Measurements from ENCODE around the gene BTRC. TPM values are rescaled to one million over a fixed set of nuclear protein-coding genes. Genes with fewer than 3 reads are reported as not detected.

Gene BTRC
- total RNA-seq, 1 experiment from 2014 or later, result 22.4 TPM

GRCh38 chr10:101485207-101485606, 131.2 kb downstream of the BTRC start:
- TF ChIP-seq, protein P1, sequence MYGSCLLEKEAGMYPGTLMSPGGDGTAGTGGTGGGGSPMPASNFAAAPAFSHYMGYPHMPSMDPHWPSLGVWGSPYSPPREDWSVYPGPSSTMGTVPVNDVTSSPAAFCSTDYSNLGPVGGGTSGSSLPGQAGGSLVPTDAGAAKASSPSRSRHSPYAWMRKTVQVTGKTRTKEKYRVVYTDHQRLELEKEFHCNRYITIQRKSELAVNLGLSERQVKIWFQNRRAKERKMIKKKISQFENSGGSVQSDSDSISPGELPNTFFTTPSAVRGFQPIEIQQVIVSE (CRISPR knock-in tag; IDR thresholded peaks at IDR 0.05; ENCODE audit: borderline replicate concordance), result no peak
- TF ChIP-seq NR3C1 (CRISPR knock-in tag; conservative IDR thresholded peaks at IDR 0.05; ENCODE audit: low read depth) (no peak), IRF1 (CRISPR knock-in tag; IDR thresholded peaks at IDR 0.05) (no peak), ZNF396 (CRISPR knock-in tag; IDR thresholded peaks at IDR 0.05; ENCODE audit: borderline replicate concordance) (no peak), TEAD1 (CRISPR knock-in tag; IDR thresholded peaks at IDR 0.05) (no peak), NFYB (CRISPR knock-in tag; conservative IDR thresholded peaks at IDR 0.05; ENCODE audit: low read depth) (no peak), HMGA2 (CRISPR knock-in tag; IDR thresholded peaks at IDR 0.05) (no peak), NFE2L1 (CRISPR knock-in tag; IDR thresholded peaks at IDR 0.05) (no peak), PRRX2 (CRISPR knock-in tag; IDR thresholded peaks at IDR 0.05) (no peak), ZNF423 (CRISPR knock-in tag; IDR thresholded peaks at IDR 0.05) (no peak), SMAD3 (CRISPR knock-in tag; IDR thresholded peaks at IDR 0.05; ENCODE audit: borderline replicate concordance) (no peak), JUN (CRISPR knock-in tag; IDR thresholded peaks at IDR 0.05) (no peak)
- TF ChIP-seq, protein P2, sequence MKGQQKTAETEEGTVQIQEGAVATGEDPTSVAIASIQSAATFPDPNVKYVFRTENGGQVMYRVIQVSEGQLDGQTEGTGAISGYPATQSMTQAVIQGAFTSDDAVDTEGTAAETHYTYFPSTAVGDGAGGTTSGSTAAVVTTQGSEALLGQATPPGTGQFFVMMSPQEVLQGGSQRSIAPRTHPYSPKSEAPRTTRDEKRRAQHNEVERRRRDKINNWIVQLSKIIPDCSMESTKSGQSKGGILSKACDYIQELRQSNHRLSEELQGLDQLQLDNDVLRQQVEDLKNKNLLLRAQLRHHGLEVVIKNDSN (CRISPR knock-in tag; IDR thresholded peaks at IDR 0.05), result no peak
- ChIA-PET CTCF (interaction anchor here (0.8 to 6.5 kb wide), 6 partner anchors 10 to 272 kb away, joined by 3 to 47 read pairs (median 4); no protein-coding TSS in a partner anchor), POLR2A (no interaction called here)
- H3K27me3 Mint-ChIP-seq (ENCODE audit: low read depth), result no peaks in the 10 kb centered on the region
- peak overlapping the region; percentile 92; the same call in 1 of the 2 replicates for H3K27ac Mint-ChIP-seq
- peaks cover 54% of the 10 kb centered on the region for H3K4me1 Mint-ChIP-seq
- H3K4me3 Mint-ChIP-seq, result peak overlapping the region; percentile 63; the same call in 1 of the 2 replicates
- no peaks in the 10 kb centered on the region for H3K9me3 Mint-ChIP-seq
- DNase-seq (ENCODE audit: low spot score), result no peak
- no peak for ATAC-seq
- H3K36me3 Mint-ChIP-seq, result no peaks in the 10 kb centered on the region

DNA sequence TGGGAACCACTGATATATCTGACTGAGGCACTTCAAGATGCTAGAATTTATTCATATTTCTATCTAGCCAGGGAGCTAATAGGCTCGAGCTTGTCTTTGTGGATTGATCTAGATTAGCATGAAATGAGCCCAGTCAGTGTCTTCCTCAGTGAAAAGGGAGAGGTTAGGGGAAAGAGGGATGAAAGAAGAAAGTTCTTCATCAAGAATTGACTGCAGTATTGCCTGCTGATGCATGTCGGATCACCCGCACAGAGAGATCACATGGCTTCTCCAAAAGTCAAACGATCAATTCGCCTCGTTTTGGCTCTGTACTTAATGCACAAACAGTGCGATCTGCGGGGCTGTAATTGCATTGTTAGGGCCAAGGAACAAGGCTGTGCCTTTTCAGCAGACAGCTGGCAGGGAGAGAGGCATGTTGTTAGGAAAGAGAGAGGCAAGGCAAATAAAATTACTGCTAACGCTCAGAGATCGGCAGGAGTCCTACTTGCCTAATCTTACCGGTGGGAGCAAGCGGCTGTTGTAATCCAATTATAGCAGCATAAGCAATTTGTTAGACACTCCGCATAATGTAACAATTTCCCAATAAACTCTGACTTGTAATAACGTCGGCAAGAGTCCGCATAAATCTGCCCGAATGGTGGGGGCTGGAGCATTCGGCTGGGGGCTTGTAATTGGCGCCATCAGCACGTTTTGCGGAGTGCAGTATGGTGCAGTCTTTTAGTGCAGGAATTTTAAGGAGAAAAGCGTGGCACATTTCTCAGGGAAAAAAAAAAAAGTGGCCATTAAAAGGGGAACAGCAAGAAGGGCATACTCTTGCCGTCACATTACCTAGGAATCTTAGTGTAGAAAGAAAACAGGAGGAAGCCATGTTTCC, 132.0 kb downstream of the BTRC start:
- ATAC-seq (peak; percentile 71), DNase-seq (ENCODE audit: low spot score) (no peak)
- no peaks in the 10 kb centered on the region for H3K27me3 Mint-ChIP-seq (ENCODE audit: low read depth)
- no peaks in the 10 kb centered on the region for H3K36me3 Mint-ChIP-seq
- peaks cover 59% of the 10 kb centered on the region for H3K4me1 Mint-ChIP-seq
- TF ChIP-seq, protein P3, sequence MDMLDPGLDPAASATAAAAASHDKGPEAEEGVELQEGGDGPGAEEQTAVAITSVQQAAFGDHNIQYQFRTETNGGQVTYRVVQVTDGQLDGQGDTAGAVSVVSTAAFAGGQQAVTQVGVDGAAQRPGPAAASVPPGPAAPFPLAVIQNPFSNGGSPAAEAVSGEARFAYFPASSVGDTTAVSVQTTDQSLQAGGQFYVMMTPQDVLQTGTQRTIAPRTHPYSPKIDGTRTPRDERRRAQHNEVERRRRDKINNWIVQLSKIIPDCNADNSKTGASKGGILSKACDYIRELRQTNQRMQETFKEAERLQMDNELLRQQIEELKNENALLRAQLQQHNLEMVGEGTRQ (CRISPR knock-in tag; IDR thresholded peaks at IDR 0.05), result 0 out of 2 replicates have a peak, but pooled peaks have one; percentile 52
- no peak for TF ChIP-seq ZMAT4 (CRISPR knock-in tag; IDR thresholded peaks at IDR 0.05)
- H3K9me3 Mint-ChIP-seq, result no peaks in the 10 kb centered on the region
- peak overlapping the region; percentile 92 for H3K27ac Mint-ChIP-seq
- H3K4me3 Mint-ChIP-seq, result peak overlapping the region; percentile 63
- ChIA-PET CTCF (interaction anchor here (0.8 to 6.5 kb wide), 5 partner anchors 9 to 194 kb away, joined by 3 to 47 read pairs (median 4); no protein-coding TSS in a partner anchor), POLR2A (no interaction called here)

- Mint-ChIP-seq H3K27ac (no peak overlapping the region; the same call in 1 of the 2 replicates), H3K4me3 (no peak overlapping the region), H3K27me3 (ENCODE audit: low read depth) (no peaks in the 10 kb centered on the region), H3K4me1 (peaks cover 59% of the 10 kb centered on the region), H3K9me3 (no peaks in the 10 kb centered on the region), H3K36me3 (no peaks in the 10 kb centered on the region)
- DNase-seq (ENCODE audit: low spot score) (no peak), ATAC-seq (no peak)
- ChIA-PET CTCF (interaction anchor here (0.7 to 3.2 kb wide), 6 partner anchors 8 to 952 kb away, joined by 3 to 22 read pairs (median 4); partner anchors contain the start of gene HIF1AN), POLR2A (no interaction called here)
- TF ChIP-seq ZNF425 (CRISPR knock-in tag; conservative IDR thresholded peaks at IDR 0.05) (no peak), KAT7 (CRISPR knock-in tag; IDR thresholded peaks at IDR 0.05; ENCODE audit: borderline replicate concordance) (no peak), SOX15 (CRISPR knock-in tag; IDR thresholded peaks at IDR 0.05) (no peak), ATF3 (CRISPR knock-in tag; conservative IDR thresholded peaks at IDR 0.05) (no peak), GRHL2 (CRISPR knock-in tag; IDR thresholded peaks at IDR 0.05; ENCODE audit: insufficient replicate concordance, severe bottlenecking) (no peak), CTCF (IDR thresholded peaks at IDR 0.05) (no peak), ZNF396 (CRISPR knock-in tag; IDR thresholded peaks at IDR 0.05; ENCODE audit: borderline replicate concordance) (no peak)
These were observed 133.4 kb downstream of the BTRC start for GRCh38 chr10:101487399-101487798.
